Glutamatergic neuron (in vitro differentiated cells): ENCODE measurements around the gene PDLIM1. TPM values are rescaled to one million over a fixed set of nuclear protein-coding genes. Genes with fewer than 3 reads are reported as not detected.

ENCODE experiments used
- DNase-seq: peaks from one replicate; pipeline ENCODE4 v3.0.0; 2022
- H3K27ac Mint-ChIP-seq: one replicate; pipeline ENCODE4 v1.8.0; 2020; ENCODE audit warnings: mild to moderate bottlenecking, mixed read lengths, inconsistent platforms; ENCODE audit not compliant: unreplicated experiment
- H3K27me3 Mint-ChIP-seq: one replicate; pipeline ENCODE4 v1.8.0; 2020; ENCODE audit warnings: mild to moderate bottlenecking, moderate library complexity, mixed read lengths, inconsistent platforms; ENCODE audit not compliant: unreplicated experiment
- H3K36me3 Mint-ChIP-seq: one replicate; pipeline ENCODE4 v1.8.0; 2020; ENCODE audit warnings: mild to moderate bottlenecking, mixed read lengths, inconsistent platforms; ENCODE audit not compliant: unreplicated experiment
- H3K4me1 Mint-ChIP-seq: one replicate; pipeline ENCODE4 v1.8.0; 2020; ENCODE audit warnings: mild to moderate bottlenecking, low read depth, mixed read lengths, inconsistent platforms; ENCODE audit not compliant: unreplicated experiment
- H3K4me3 Mint-ChIP-seq: one replicate; pipeline ENCODE4 v1.8.0; 2020; ENCODE audit warnings: mild to moderate bottlenecking, mixed read lengths, inconsistent platforms; ENCODE audit not compliant: unreplicated experiment
- H3K9me3 Mint-ChIP-seq: one replicate; pipeline ENCODE4 v1.8.0; 2020; ENCODE audit warnings: mild to moderate bottlenecking, moderate library complexity, mixed read lengths, inconsistent platforms; ENCODE audit not compliant: unreplicated experiment
- total RNA-seq: library from RNA; stranded (reverse); fragmentation: NEBNext Ultra II Directional; extraction: Animal tissue kit (Norgen Biotek cat#: 25700); gene quantifications from one replicate; pipeline ENCODE4 v1.2.1, GENCODE V29; 2021; ENCODE audit not compliant: unreplicated experiment
- TF ChIP-seq, protein P1 (sequence below): fragments of 200-600 bp; sonication (generic); IDR thresholded peaks from one replicate; pipeline ENCODE4 v1.5.0; 2021; ENCODE audit not compliant: partially characterized antibody, unreplicated experiment

The PDLIM1 gene
- total RNA-seq, 1 donor from 2014 or later = 6.4 TPM

DNA sequence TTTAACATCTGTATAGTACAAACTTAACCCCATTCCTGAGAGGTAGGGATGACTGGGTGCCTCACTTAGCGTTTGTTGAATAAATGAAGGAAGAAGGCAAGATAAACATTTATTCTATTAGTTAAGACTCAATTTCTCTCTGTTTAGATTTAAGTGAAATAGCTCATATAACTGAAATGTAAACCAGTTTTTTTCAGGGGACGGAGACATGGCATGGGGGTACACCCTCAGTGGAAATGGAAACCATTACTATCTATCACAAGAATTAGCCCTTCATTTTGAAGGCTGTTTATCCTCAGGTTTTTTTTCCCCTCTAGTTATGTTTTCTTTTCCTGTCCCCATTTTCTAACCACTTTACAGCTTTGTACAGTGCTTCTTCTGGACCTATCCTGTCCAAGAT lies 35.6 kb upstream of the PDLIM1 start:
- no peak overlapping the region for H3K4me3 Mint-ChIP-seq
- peaks cover 2% of the 10 kb centered on the region for H3K9me3 Mint-ChIP-seq
- no peak for DNase-seq

DNA sequence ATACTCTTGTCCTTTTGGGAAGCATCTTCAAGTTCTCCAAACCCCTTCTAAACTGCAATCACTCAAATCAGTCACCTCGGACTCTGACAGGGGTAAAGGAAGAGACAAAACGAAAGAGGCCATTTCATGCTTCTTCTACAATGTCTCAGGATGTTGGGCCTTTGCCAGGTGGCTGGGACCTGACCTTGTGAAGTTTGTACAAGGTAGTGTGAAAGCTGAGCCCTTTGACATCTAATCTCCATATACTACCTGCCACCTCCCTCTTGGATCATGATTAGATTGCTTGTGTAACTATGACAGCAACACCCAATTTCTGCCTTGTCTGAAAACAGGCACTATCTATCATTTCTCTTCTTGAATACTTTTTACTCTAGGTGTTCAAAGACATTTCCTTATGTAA lies 35.1 kb upstream of the PDLIM1 start:
- peaks cover 5% of the 10 kb centered on the region for H3K9me3 Mint-ChIP-seq
- H3K4me3 Mint-ChIP-seq = no peak overlapping the region
- peaks cover 2% of the 10 kb centered on the region for H3K4me1 Mint-ChIP-seq
- TF ChIP-seq, protein P1, sequence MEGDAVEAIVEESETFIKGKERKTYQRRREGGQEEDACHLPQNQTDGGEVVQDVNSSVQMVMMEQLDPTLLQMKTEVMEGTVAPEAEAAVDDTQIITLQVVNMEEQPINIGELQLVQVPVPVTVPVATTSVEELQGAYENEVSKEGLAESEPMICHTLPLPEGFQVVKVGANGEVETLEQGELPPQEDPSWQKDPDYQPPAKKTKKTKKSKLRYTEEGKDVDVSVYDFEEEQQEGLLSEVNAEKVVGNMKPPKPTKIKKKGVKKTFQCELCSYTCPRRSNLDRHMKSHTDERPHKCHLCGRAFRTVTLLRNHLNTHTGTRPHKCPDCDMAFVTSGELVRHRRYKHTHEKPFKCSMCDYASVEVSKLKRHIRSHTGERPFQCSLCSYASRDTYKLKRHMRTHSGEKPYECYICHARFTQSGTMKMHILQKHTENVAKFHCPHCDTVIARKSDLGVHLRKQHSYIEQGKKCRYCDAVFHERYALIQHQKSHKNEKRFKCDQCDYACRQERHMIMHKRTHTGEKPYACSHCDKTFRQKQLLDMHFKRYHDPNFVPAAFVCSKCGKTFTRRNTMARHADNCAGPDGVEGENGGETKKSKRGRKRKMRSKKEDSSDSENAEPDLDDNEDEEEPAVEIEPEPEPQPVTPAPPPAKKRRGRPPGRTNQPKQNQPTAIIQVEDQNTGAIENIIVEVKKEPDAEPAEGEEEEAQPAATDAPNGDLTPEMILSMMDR = no peak
- H3K27ac Mint-ChIP-seq = no peak overlapping the region
- DNase-seq = no peak
- peaks cover 3% of the 10 kb centered on the region for H3K27me3 Mint-ChIP-seq
- peaks cover 7% of the 10 kb centered on the region for H3K36me3 Mint-ChIP-seq

More for the DNA sequence above, 35.6 kb upstream of the PDLIM1 start:
- Mint-ChIP-seq H3K4me1 (no peaks in the 10 kb centered on the region), H3K27ac (no peak overlapping the region), H3K36me3 (peaks cover 4% of the 10 kb centered on the region), H3K27me3 (peaks cover 3% of the 10 kb centered on the region)
- TF ChIP-seq, protein P1 = no peak

DNA sequence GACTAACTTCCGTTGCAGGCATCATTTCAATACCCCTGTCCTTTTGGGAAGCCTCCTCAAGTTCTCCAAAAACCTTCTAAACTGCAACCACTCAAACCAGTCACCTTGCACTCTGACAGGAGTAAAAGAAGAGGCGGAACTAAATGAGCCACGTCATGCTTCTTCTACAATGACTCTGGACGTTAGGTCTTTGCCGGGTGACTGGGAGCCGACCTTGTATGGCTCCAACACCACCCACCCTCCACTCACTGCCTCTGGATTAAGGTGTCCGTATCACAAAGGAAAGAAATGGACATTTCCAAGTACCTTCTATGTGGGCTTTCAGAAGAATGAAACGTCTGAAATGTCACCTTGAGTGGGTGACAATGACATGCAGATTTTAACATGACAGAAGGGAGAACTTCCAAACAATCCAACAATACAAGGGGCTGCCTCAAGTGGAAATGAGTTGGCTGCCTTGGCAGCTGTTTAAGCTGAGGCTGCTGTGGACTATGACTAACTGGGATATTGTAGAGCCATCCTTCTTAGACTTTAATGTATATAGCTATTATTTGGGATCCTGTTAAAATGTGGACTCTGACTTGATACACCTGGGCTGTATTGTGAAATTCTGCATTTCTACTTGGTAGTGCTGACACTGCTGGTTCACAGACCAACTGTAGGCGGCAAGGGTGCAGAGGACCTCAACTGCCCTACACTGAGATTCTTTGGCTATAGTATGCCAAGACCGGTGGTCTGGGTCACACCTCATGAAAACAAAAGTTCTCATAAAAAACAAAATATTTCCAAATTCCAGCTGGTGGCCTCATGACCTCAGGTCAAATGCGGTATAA lies 33.8 kb upstream of the PDLIM1 start:
- peaks cover 12% of the 10 kb centered on the region for H3K36me3 Mint-ChIP-seq
- DNase-seq = no peak
- peaks cover 5% of the 10 kb centered on the region for H3K4me1 Mint-ChIP-seq
- TF ChIP-seq, protein P1 = no peak
- H3K4me3 Mint-ChIP-seq = no peak overlapping the region
- no peak overlapping the region for H3K27ac Mint-ChIP-seq
- peaks cover 3% of the 10 kb centered on the region for H3K27me3 Mint-ChIP-seq
- peaks cover 8% of the 10 kb centered on the region for H3K9me3 Mint-ChIP-seq

DNA sequence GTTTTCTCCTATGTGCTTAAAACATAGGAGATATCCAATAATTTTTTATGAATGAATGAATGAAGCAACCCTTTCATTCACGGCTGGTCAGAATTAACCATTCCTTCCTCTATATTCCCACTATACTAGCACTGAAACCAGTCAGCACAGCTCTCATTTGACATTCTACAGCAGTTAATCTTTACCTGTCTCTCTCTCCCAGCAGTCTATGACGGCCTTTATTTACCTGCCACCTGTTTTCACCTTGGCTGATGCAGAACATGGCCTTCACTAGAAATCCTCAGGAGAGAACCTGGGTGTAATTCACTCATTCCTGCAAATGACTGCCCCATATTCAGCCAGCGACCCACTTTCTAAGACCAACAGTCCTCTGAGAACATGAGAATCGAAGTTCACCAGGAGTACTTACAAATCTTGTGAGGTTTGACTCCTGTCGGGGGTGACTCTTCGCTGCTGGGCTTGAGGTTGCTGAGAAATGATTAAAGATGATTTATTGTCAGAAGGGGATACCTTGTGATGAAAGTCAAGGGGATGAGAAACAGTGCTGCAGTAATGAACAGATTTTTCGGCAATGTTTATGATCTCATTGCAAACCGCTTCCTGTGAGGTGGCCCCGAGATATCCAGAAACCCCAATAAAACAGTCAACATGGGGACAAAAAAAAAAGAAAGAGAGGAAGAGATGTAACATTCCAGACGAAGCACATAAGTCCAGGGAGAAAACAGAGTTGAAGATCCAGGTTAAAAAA lies 30.9 kb upstream of the PDLIM1 start:
- Mint-ChIP-seq H3K4me1 (peaks cover 5% of the 10 kb centered on the region), H3K36me3 (peaks cover 12% of the 10 kb centered on the region), H3K9me3 (peaks cover 8% of the 10 kb centered on the region), H3K4me3 (no peak overlapping the region), H3K27me3 (no peaks in the 10 kb centered on the region), H3K27ac (no peak overlapping the region)
- no peak for DNase-seq
- TF ChIP-seq, protein P1 = no peak

DNA sequence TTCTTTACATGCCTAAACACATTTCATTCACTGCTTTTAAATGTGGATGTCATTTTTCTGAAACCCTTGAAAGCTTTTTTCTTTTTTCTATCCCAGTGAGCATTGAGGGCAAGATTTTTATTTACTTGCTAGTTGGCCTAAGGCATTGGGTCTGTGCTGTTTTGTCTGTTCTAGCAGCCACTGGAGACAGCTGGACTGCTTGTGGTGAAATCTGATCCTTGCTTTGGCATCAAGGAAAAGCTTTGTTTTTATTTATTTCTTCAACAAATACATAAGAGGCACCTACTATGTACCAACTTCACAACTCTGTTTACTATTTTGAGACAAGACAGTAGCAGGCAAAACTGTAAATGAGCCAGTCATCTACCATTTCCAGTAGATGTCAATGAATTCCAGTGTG lies 28.4 kb upstream of the PDLIM1 start:
- Mint-ChIP-seq H3K4me3 (no peak overlapping the region), H3K27ac (no peak overlapping the region), H3K27me3 (peaks cover 5% of the 10 kb centered on the region), H3K9me3 (peaks cover 8% of the 10 kb centered on the region), H3K4me1 (peaks cover 18% of the 10 kb centered on the region), H3K36me3 (peaks cover 12% of the 10 kb centered on the region)
- TF ChIP-seq, protein P1 = no peak
- no peak for DNase-seq
